SK-N-SH treated with all-trans-retinoic acid at 6 μM for 48 hours (cell line): ENCODE measurements around the gene FANCD2.

Source experiments
- CREB5 ChIP-seq: fragments of 250-450 bp; sonication (Bioruptor Pico); IDR thresholded peaks from 2 replicates; pipeline ENCODE4 v1.5.1; 2020; ENCODE audit warnings: low read depth, mild to moderate bottlenecking, moderate library complexity
- CSDC2 ChIP-seq: fragments of 250-450 bp; sonication (Bioruptor Pico); IDR thresholded peaks from 2 replicates; pipeline ENCODE4 v1.5.0; 2020; ENCODE audit warnings: mild to moderate bottlenecking, moderate library complexity
- ISL1 ChIP-seq: fragments of 250-450 bp; sonication (Bioruptor Pico); IDR thresholded peaks from 2 replicates; pipeline ENCODE4 v2.1.2; 2022; ENCODE audit warnings: mild to moderate bottlenecking, moderate library complexity
- ZFP3 ChIP-seq: fragments of 250-450 bp; sonication (Bioruptor Pico); IDR thresholded peaks from 2 replicates; pipeline ENCODE4 v1.5.0; 2020; ENCODE audit warnings: mild to moderate bottlenecking, moderate library complexity
- ZNF565 ChIP-seq: fragments of 450-650 bp; formaldehyde crosslinking; conservative IDR thresholded peaks from 2 replicates; pipeline ENCODE4 v1.5.0; 2020; ENCODE audit warnings: low read depth, mild to moderate bottlenecking, moderate library complexity
- TF ChIP-seq, protein P1 (sequence below): fragments of 250-450 bp; sonication (Bioruptor Pico); IDR thresholded peaks from 2 replicates; pipeline ENCODE4 v1.8.0; 2020; ENCODE audit warnings: mild to moderate bottlenecking, moderate library complexity, borderline replicate concordance

DNA sequence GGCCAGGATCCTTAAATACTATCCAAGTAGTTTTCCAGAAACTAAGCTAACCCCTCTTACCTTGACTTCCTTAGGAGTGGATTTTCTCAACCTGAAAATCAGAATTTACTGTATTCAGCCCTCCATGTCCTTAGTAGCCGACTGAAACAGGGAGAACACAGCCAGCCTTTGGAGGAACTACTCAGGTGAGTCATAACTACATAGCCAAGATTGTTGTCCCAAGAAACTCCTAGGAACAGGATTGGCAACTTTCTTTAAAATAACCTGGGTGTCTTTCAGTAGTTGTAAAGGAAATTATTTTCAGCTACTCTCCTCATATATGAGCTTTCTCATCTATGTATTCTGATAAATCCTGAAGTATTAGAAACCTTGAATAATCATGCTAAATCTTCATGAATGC lies 59.5 kb downstream of the FANCD2 start:
- no peak for TF ChIP-seq ZFP3
- TF ChIP-seq CREB5 = no peak
- TF ChIP-seq, protein P1, sequence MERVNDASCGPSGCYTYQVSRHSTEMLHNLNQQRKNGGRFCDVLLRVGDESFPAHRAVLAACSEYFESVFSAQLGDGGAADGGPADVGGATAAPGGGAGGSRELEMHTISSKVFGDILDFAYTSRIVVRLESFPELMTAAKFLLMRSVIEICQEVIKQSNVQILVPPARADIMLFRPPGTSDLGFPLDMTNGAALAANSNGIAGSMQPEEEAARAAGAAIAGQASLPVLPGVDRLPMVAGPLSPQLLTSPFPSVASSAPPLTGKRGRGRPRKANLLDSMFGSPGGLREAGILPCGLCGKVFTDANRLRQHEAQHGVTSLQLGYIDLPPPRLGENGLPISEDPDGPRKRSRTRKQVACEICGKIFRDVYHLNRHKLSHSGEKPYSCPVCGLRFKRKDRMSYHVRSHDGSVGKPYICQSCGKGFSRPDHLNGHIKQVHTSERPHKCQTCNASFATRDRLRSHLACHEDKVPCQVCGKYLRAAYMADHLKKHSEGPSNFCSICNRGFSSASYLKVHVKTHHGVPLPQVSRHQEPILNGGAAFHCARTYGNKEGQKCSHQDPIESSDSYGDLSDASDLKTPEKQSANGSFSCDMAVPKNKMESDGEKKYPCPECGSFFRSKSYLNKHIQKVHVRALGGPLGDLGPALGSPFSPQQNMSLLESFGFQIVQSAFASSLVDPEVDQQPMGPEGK (CRISPR knock-in tag) = no peak
- no peak for TF ChIP-seq CSDC2 (CRISPR knock-in tag)
- TF ChIP-seq ISL1 = no peak
- TF ChIP-seq ZNF565 (CRISPR knock-in tag) = no peak
